NK-92 (cell line): ENCODE results near the gene PHC2.

Source experiments
- DNase-seq: peaks from one replicate; lab custom pipeline; 2025; ENCODE audit not compliant: unreplicated experiment; lab: John Stamatoyannopoulos, UW

The PHC2 gene

DNA sequence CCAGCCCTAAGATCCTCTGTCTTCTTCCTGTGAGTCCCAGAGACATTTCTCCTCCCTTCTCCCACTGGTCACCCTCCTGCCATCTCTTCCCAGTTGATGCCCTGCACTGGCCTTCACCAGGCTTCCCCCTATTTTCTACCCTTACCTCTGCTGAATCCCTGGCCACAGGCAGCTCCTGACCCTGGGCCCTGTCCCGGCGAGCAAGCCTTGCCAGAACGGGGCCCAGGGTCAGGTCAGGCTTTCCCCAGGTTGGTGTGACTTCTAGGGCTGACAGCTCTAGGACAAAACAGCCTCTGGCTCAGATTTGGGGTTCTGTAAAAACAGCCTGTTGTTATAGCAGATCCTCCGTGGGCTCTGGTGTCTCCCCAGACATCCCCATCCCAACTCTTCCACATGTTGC is 57.3 kb downstream of the PHC2 start:
- no peak for DNase-seq

GRCh38 chr1:33372677-33373076 is 58.2 kb downstream of the PHC2 start:
- no peak for DNase-seq

- no peak for DNase-seq
These were observed 58.7 kb downstream of the PHC2 start for GRCh38 chr1:33372162-33372561.

DNA sequence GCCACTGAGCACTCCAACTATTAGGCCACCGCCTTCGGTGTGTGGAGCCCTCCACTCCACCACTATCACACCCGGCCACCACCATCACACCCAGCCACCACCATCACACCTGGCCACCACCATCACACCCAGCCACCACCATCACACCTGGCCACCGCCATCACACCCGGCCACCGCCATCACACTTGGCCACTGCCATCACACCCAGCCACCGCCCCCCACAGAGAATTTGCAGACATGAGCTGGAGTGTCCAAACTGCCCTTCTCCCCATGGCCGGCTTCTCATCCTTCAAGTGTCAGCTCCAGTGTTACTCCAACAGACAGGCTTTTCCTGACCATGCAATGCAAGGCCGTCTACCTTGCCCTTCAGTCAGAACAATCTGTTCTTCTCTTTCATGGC is 59.6 kb downstream of the PHC2 start:
- no peak for DNase-seq

- no peak for DNase-seq
These were observed 60.1 kb downstream of the PHC2 start for GRCh38 chr1:33370827-33371226.

DNA sequence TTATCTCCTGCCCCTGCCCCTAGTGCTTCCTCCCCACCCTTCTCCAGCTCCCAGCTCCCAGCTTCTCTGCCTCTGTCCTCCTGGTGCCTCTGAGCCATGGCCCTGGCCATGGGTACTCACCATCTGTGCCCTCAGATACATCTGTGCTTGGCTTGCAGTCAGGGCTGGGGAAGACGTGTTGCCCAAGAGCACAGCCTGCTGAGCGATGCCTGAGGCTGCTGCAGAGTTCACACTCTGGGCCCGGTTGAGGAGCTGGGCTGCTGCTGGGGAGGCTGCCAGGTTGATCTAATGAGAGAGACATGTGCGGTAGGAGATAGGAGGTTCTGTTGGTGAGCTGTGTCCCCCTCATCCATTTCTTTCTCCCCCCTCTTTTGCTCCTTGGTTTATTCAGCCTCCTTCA is 60.6 kb downstream of the PHC2 start:
- DNase-seq = no peak

DNA sequence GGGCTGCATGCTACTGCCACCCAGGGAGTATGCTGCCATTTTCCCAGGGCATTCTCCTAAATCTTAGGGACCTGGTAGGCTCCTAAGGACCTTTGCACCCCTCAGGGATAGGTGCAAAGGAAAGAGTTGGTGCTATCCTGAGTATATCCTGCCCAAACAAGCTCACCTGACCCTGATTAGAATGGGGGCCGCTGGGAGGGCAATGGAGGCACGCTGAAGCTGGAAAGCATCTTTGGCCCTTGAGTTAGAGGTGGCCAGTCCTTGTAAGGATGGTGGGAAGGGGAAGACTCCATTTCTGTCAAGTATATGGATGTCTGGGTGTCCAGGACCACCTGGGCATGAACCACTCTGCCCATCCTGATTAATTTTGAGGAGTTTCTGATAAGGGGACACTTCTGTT is 61.1 kb downstream of the PHC2 start:
- no peak for DNase-seq

DNA sequence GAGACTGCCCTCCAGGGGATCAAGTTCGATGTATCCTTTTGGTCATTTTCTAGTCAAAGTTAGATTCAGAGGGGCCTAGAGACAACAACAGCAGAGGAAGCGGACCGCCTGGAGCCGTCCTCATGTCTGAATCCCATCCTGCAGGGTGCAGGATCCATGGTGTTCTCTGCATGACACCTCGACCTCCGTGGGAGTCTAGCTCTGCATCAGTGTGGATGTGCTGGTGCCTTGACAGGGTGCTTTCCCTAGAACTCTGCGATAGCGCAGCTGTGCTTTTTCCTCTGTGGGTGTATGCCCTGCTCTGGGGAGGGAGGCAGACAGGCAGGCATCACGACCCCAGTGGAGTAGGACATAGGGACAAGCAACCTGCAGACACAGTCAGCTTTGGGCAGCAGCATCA is 61.8 kb downstream of the PHC2 start:
- no peak for DNase-seq

DNA sequence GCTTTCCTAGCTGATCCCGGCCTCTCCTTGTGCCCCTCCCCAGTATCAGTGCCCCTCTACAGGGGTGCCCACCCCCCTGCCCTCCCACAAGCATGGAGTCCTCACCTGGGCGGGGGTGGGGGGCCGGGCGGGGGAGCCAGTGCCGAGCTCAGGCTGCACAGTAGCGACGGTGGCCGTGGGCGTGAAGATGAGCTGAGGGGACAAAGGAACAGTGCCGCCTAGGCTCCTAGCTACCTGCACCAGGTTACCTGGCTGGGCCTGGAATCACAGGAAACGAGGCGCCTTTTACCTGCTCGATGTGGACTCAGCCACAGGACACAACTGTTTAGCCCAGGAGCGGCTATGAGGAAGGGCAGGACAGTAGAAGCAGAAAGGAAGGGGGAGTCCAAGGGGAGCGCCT is 62.5 kb downstream of the PHC2 start:
- no peak for DNase-seq

GRCh38 chr1:33367485-33368405 is 63.1 kb downstream of the PHC2 start:
- DNase-seq = no peak

- no peak for DNase-seq
These were observed 64.0 kb downstream of the PHC2 start for GRCh38 chr1:33366762-33367484.

- DNase-seq = no peak
These were observed 65.3 kb downstream of the PHC2 start for GRCh38 chr1:33365560-33365997.

GRCh38 chr1:33364565-33364918 is 66.4 kb downstream of the PHC2 start:
- no peak for DNase-seq

GRCh38 chr1:33363470-33363861 is 67.4 kb downstream of the PHC2 start:
- no peak for DNase-seq

- DNase-seq = no peak
These were observed 67.9 kb downstream of the PHC2 start for GRCh38 chr1:33363021-33363420.

- DNase-seq = no peak
These were observed 69.2 kb downstream of the PHC2 start for GRCh38 chr1:33361532-33362235.

GRCh38 chr1:33360367-33360766 is 70.5 kb downstream of the PHC2 start:
- no peak for DNase-seq

GRCh38 chr1:33359931-33360330 is 71.0 kb downstream of the PHC2 start:
- no peak for DNase-seq

DNA sequence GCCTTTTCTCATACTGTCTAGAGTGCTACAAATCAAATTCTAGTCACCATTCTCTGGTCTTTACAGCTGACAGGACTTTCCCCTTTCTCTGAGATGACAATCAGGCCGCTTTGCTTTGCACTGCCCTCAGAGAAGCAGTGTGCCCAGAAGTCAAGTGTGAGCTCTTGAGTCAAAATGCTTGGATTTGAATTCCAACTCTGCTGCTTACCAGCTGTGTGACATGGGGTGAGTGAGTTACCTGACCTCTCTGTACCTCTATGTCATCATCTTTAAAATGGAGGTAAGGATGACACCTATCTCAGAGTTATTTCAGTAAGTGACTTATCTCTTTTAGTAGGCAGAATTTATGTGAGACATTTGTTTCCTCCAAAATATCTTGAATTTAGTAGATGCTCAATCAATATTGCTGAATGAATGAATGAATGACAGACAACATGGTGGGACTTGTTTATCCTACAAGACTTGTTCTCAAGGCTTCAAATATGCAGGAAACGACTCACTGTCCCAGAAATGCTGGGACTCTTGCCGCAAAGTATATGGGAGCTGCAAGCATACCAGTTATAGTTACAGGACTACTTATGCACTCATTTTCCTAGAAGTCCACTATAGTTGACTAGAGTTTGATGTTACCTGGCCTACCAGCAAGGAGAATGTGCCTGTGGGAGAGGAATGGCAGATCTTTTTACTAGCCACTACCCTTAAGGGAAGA is 71.9 kb downstream of the PHC2 start:
- DNase-seq = no peak

DNA sequence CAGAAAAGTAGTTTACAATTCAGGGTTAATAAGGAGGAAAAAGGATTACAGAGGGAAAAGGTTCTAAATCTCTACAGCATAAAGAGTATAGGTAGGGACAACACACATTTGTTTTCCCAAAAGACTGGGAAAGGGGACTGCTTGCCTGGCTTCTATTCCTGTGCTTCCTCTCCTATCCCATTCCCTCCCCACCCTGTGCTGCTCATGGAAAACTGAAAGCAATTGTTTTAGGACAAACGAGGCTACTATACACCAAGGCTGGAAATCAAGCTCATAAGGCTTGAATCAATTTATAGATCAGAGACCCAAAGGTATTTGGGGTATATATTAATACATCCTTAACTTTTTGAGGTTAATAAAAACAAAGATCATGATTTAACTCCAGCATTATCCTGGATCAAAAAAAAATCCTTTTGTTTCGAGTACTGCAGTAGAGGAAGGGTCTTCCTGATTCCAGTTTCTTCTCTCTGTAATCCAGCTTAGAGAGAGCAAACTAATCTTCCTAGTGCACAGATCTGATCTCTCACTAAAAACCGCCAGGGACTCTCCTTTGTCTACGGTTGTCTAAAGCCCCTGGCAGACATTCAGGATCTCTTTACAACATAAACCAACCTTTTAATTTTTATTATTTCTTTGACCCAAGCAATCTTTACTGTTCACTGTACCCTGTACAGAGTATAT is 72.6 kb downstream of the PHC2 start:
- no peak for DNase-seq

- DNase-seq = no peak
These were observed 73.8 kb downstream of the PHC2 start for GRCh38 chr1:33357099-33357498.
